WERI-Rb-1 (cell line): ENCODE results near the gene FTL.
"Not testable (repeated sequence)": the region's sequence is repeated elsewhere in the genome, so short reads cannot be mapped to it uniquely, and the experiment has no call there.

Experiments used
- DNase-seq: peaks from one replicate; pipeline ENCODE4 v3.0.0-alpha.2; 2020
- H3K27ac ChIP-seq: fragments of 250-450 bp; sonication (Bioruptor Pico); 2 replicates; pipeline ENCODE4 v1.5.1; 2020; ENCODE audit warnings: mild to moderate bottlenecking, moderate library complexity
- H3K27me3 ChIP-seq: fragments of 250-450 bp; sonication (Bioruptor Pico); 2 replicates; pipeline ENCODE4 v1.5.1; 2021; ENCODE audit warnings: mild to moderate bottlenecking, low read depth, moderate library complexity; ENCODE audit not compliant: insufficient read depth, severe bottlenecking
- H3K36me3 ChIP-seq: fragments of 250-450 bp; sonication (Bioruptor Pico); 2 replicates; pipeline ENCODE4 v1.5.1; 2020; ENCODE audit warnings: mild to moderate bottlenecking, moderate library complexity
- H3K4me3 ChIP-seq: 2 replicates; pipeline ENCODE4 v1.5.1; 2011; ENCODE audit warnings: low read depth, mild to moderate bottlenecking, control low read depth, low read length
- H3K9me3 ChIP-seq: fragments of 250-450 bp; sonication (Bioruptor Pico); 2 replicates; pipeline ENCODE4 v1.5.1; 2021; ENCODE audit warnings: mild to moderate bottlenecking, moderate library complexity; ENCODE audit not compliant: severe bottlenecking
- TF ChIP-seq, protein P1 (sequence below): IDR thresholded peaks from 2 replicates; pipeline ENCODE4 v1.5.1; 2011; ENCODE audit warnings: low read depth, mild to moderate bottlenecking, control low read depth, inconsistent platforms, low read length

The FTL gene

DNA sequence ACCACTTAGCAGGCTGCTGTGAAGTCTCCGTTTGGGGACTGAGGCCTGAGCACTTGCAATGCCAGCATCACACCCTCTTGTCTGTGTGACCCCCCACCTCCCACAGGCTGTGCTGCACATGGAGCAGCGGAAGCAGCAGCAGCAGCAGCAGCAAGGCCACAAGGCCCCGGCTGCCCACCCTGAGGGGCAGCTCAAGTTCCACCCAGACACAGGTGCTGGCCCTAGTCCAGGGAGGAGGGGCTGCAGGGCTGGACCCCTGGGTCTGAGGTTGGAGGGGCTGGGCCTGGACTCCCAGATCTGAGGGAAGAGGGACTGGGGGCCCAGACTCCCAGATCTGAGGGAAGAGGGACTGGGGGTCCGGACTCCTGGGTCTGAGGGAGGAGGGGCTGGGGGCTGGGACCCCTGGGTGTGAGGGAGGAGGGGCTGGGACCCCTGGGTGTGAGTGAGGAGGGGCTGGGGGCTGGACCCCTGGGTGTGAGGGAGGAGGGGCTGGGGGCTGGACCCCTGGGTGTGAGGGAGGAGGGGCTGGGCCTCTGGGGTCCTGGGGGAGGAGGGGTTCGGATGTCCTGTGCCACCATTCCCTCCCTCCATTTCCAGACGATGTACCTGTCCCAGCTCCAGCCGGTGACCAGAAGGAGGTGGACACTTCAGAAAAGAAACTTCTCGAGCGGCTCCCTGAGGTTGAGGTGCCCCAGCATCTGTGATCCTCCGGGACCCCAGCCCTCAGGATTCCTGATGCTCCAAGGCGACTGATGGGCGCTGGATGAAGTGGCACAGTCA is 43.2 kb upstream of the FTL start:
- Histone ChIP-seq H3K9me3 (no peaks in the 10 kb centered on the region), H3K36me3 (peaks cover 20% of the 10 kb centered on the region), H3K27me3 (no peaks in the 10 kb centered on the region), H3K4me3 (no peak overlapping the region), H3K27ac (no peak overlapping the region)
- TF ChIP-seq, protein P1, sequence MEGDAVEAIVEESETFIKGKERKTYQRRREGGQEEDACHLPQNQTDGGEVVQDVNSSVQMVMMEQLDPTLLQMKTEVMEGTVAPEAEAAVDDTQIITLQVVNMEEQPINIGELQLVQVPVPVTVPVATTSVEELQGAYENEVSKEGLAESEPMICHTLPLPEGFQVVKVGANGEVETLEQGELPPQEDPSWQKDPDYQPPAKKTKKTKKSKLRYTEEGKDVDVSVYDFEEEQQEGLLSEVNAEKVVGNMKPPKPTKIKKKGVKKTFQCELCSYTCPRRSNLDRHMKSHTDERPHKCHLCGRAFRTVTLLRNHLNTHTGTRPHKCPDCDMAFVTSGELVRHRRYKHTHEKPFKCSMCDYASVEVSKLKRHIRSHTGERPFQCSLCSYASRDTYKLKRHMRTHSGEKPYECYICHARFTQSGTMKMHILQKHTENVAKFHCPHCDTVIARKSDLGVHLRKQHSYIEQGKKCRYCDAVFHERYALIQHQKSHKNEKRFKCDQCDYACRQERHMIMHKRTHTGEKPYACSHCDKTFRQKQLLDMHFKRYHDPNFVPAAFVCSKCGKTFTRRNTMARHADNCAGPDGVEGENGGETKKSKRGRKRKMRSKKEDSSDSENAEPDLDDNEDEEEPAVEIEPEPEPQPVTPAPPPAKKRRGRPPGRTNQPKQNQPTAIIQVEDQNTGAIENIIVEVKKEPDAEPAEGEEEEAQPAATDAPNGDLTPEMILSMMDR = no peak
- no peak for DNase-seq

DNA sequence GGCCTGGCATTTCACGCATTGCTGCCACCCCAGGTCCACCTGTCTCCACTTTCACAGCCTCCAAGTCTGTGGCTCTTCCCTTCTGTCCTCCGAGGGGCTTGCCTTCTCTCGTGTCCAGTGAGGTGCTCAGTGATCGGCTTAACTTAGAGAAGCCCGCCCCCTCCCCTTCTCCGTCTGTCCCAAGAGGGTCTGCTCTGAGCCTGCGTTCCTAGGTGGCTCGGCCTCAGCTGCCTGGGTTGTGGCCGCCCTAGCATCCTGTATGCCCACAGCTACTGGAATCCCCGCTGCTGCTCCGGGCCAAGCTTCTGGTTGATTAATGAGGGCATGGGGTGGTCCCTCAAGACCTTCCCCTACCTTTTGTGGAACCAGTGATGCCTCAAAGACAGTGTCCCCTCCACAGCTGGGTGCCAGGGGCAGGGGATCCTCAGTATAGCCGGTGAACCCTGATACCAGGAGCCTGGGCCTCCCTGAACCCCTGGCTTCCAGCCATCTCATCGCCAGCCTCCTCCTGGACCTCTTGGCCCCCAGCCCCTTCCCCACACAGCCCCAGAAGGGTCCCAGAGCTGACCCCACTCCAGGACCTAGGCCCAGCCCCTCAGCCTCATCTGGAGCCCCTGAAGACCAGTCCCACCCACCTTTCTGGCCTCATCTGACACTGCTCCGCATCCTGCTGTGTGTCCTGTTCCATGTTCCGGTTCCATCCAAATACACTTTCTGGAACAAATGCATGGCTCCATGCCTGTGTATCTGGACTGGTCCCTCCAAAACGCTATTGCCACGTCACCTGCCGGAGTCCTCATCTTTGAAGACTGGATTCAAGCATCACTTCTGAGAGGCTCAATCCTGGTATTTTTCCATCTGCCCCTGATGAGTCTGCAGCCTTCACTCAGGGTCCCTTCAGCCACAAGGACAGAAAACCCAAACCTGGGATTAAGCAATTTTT is 42.3 kb upstream of the FTL start:
- TF ChIP-seq, protein P1 = no peak
- Histone ChIP-seq H3K27me3 (no peaks in the 10 kb centered on the region), H3K27ac (no peak overlapping the region), H3K4me3 (no peak overlapping the region), H3K9me3 (no peaks in the 10 kb centered on the region), H3K36me3 (peaks cover 20% of the 10 kb centered on the region)
- DNase-seq = no peak

DNA sequence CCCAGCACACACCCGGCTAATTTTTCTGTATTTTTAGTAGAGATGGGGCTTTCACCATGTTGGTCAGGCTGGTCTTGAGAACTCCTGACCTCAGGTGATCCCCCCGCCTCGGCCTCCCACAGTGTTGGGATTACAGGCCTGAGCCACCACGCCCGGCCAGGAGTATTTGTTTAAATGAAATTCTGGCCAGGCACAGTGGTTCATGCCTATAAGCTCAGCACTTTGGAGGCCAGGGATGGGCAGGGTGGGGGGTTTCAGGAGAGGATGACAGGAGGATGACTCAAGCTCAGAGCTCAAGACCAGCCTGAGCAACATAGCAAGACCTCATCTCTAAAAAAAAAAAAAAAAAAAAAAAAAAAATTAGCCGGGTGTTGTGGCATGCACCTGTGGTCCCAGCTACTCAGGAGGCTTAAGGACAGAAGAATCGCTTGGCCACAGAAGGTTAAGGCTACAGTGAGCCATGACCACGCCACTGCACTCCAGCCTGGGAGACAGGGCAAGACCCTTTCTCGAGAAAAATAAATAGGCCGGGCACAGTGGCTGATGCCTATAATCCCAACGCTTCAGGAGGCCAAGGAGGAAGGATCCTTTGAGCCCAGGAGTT is 39.8 kb upstream of the FTL start:
- H3K27me3 ChIP-seq = no peaks in the 10 kb centered on the region
- H3K27ac ChIP-seq = no peak overlapping the region
- no peaks in the 10 kb centered on the region for H3K9me3 ChIP-seq
- DNase-seq = peak; percentile 47
- no peak overlapping the region for H3K4me3 ChIP-seq
- TF ChIP-seq, protein P1 = no peak
- H3K36me3 ChIP-seq = peaks cover 11% of the 10 kb centered on the region

DNA sequence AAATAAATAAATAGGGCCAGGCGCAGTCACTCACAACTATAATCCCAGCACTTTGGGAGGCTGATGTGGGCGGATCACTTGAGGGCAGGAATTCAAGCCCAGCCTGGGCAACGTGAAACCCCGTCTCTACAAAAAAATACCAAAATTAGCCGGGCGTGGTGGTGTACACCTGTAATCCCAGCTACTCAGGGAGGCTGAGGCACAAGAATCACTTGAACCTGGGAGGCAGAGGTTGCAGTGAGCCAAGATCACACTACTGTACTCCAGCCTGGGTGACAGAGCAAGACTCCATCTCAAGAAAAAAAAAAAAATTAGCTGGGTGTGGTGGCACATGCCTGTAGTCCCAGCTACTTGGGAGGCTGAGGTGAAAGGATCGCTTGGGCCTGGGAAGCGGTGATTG is 39.2 kb upstream of the FTL start:
- not testable (repeated sequence) for H3K27ac ChIP-seq, H3K27me3 ChIP-seq, DNase-seq, H3K9me3 ChIP-seq, H3K4me3 ChIP-seq
- peaks cover 11% of the 10 kb centered on the region for H3K36me3 ChIP-seq

DNA sequence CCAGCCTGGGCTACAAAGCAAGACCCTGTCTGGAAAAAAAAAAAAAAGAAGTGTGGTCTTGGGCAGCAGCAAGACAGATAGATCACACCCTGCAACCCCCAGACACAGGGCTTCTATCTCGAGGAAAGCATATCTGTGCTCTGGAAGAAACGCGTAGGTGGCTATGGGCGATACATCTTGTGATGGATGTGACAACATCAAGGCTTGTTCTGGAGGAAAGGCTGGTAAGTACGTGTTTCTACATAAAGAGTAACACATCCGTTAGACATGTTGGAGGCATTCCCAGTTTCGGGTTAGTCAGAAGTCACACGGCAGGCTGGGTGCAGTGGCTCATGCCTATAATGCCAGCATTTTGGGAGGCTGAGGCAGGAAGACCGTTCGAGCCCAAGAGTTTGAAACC is 38.2 kb upstream of the FTL start:
- no peak for DNase-seq
- peaks cover 5% of the 10 kb centered on the region for H3K36me3 ChIP-seq
- TF ChIP-seq, protein P1 = no peak
- H3K27me3 ChIP-seq = no peaks in the 10 kb centered on the region
- H3K27ac ChIP-seq = no peak overlapping the region
- no peak overlapping the region for H3K4me3 ChIP-seq
- H3K9me3 ChIP-seq = no peaks in the 10 kb centered on the region

DNA sequence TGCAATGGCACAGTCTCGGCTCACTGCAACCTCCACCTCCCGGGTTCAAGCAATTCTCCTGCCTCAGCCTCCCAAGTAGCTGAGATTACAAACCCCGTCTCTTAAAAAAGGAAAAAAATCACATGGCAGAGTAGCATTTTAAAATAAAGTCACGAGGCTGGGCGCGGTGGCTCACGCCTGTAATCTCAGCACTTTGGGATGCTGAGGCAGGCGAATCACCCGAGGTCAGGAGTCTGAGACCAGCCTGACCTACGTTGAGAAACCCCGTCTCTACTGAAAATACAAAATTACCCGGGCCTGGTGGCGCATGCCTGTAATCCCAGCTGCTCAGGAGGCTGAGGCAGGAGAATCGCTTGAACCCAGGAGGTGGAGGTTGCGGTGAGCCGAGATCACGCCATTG is 37.4 kb upstream of the FTL start:
- H3K27ac ChIP-seq, H3K4me3 ChIP-seq, DNase-seq, H3K9me3 ChIP-seq, H3K27me3 ChIP-seq, H3K36me3 ChIP-seq: not testable (repeated sequence)
